ENCODE data around the gene KCNIP1.

KCNIP1 gene

GRCh38 chr5:170629566-170630175, 125.9 kb downstream of the KCNIP1 start:
- DNase-seq, result peak in 6 of 42 donors; percentile 5 to 39 (median 24)
- intact Hi-C loops (cut with DNase I), result loop anchor here (10.0 kb wide), 1 partner anchor 405 kb away; no protein-coding TSS in a partner anchor

- intact Hi-C loops (cut with DNase I), result loop anchor here (10.0 kb wide), 1 partner anchor 405 kb away; no protein-coding TSS in a partner anchor
Observed at GRCh38 chr5:170630226-170630625, 126.4 kb downstream of the KCNIP1 start.

GRCh38 chr5:170630711-170631141, 126.9 kb downstream of the KCNIP1 start:
- peak in 14 of 42 donors; percentile 24 to 74 (median 39) for DNase-seq
- intact Hi-C loops (cut with DNase I), result loop anchor here (10.0 kb wide), 1 partner anchor 406 kb away; no protein-coding TSS in a partner anchor

More at GRCh38 chr5:170630226-170630625, 126.4 kb downstream of the KCNIP1 start:
- peak in 4 of 42 donors; percentile 9 to 23 (median 12) for DNase-seq

- intact Hi-C loops (cut with DNase I), result loop anchor here (10.0 kb wide), 1 partner anchor 407 kb away; no protein-coding TSS in a partner anchor
- peak in 33 of 42 donors; percentile 20 to 81 (median 41) for DNase-seq
Observed at GRCh38 chr5:170631466-170632195, 127.8 kb downstream of the KCNIP1 start.

- DNase-seq, result peak in 9 of 42 donors; percentile 12 to 44 (median 27)
- intact Hi-C loops (cut with DNase I), result loop anchor here (10.0 kb wide), 1 partner anchor 408 kb away; no protein-coding TSS in a partner anchor
Observed at GRCh38 chr5:170632266-170632984, 128.6 kb downstream of the KCNIP1 start.

GRCh38 chr5:170632985-170633234, 129.1 kb downstream of the KCNIP1 start:
- intact Hi-C loops (cut with DNase I), result loop anchor here (1.0 to 10.0 kb wide), 2 partner anchors 198 to 408 kb away; no protein-coding TSS in a partner anchor
- peak in 40 of 42 donors; percentile 28 to 90 (median 72) for DNase-seq

GRCh38 chr5:170633235-170634081, 129.6 kb downstream of the KCNIP1 start:
- intact Hi-C loops (cut with DNase I), result loop anchor here (1.0 to 10.0 kb wide), 2 partner anchors 198 to 409 kb away; no protein-coding TSS in a partner anchor
- DNase-seq, result peak in 12 of 42 donors; percentile 8 to 61 (median 36)

- intact Hi-C loops (cut with DNase I), result loop anchor here (10.0 kb wide), 1 partner anchor 410 kb away; no protein-coding TSS in a partner anchor
- peak in 3 of 42 donors; percentile 9 to 30 (median 23) for DNase-seq
Observed at GRCh38 chr5:170634256-170634990, 130.6 kb downstream of the KCNIP1 start.

- intact Hi-C loops (cut with DNase I), result loop anchor here (10.0 kb wide), 1 partner anchor 411 kb away; no protein-coding TSS in a partner anchor
- DNase-seq, result peak in 3 of 42 donors; percentile 22 to 40 (median 27)
Observed at GRCh38 chr5:170635706-170636105, 131.9 kb downstream of the KCNIP1 start.

- peak in 3 of 42 donors; percentile 21 to 27 (median 26) for DNase-seq
- intact Hi-C loops (cut with DNase I), result loop anchor here (10.0 kb wide), 1 partner anchor 411 kb away; no protein-coding TSS in a partner anchor
Observed at GRCh38 chr5:170636206-170636605, 132.4 kb downstream of the KCNIP1 start.

- intact Hi-C loops (cut with DNase I), result loop anchor here (10.0 kb wide), 1 partner anchor 412 kb away; no protein-coding TSS in a partner anchor
- peak in 1 of 42 donors; percentile 21 for DNase-seq
Observed at GRCh38 chr5:170636801-170637477, 133.1 kb downstream of the KCNIP1 start.

GRCh38 chr5:170638051-170638450, 134.2 kb downstream of the KCNIP1 start:
- intact Hi-C loops (cut with DNase I), result loop anchor here (10.0 kb wide), 1 partner anchor 413 kb away; no protein-coding TSS in a partner anchor
- DNase-seq, result peak in 3 of 42 donors; percentile 22 to 31 (median 25)

- peak in 41 of 42 donors; percentile 35 to 90 (median 72) for DNase-seq
- intact Hi-C loops (cut with DNase I), result loop anchor here (10.0 kb wide), 1 partner anchor 414 kb away; no protein-coding TSS in a partner anchor
Observed at GRCh38 chr5:170638454-170639220, 134.8 kb downstream of the KCNIP1 start.

GRCh38 chr5:170639221-170639925, 135.6 kb downstream of the KCNIP1 start:
- DNase-seq, result peak in 3 of 42 donors; percentile 19 to 30 (median 28)
- intact Hi-C loops (cut with DNase I), result loop anchor here (10.0 kb wide), 1 partner anchor 415 kb away; no protein-coding TSS in a partner anchor

Measured in head of caudate nucleus (tissue), 42 donors.